ENCODE results near the gene ACBD4. TPM values are rescaled to one million over a fixed set of nuclear protein-coding genes. Genes with fewer than 3 reads are reported as not detected.

ACBD4 gene
- total and polyA plus RNA-seq, 2 of the 13 experiments (the other 11 are each of a cell fraction or from before 2014, with no cell fraction given) = 16.1 to 26.9 TPM

DNA sequence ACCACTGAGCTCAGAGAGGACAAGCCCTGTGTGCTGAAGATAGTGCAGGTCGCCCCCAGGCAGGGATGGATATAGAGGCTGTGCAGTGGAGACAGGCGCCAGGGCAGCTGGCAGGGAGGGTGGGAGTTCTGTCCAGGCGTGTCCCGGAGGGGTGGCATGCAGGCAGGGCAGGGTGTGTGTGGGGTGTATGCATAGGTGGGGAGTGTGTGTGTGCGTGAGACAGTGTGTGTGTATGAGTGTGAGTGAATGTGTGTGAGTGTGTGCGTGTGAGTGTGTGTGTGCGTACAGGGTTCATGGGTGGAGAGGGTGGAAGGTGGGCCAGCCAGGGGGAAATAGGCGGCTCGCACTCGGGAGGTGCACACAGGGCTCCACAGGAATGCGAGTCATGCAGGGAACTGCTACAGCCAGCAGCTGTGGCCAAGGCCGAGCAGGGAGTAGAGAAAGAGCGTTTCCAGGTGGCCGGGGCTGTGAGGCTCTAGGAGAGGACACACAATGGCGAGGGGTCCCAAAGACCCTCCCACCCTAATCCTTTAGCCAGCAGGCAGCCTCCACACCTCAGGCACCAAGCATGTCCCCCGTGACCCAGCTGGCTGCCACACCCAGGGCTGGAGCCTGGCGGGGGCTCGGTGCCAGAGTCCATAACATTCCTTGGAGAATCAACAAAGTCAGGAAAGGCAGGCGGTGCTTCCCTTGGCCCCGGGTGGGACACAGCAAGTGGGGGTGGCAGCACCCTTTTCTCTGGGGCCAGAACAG, 7.8 kb upstream of the ACBD4 start (continued):
- TF ChIP-seq, protein P1, sequence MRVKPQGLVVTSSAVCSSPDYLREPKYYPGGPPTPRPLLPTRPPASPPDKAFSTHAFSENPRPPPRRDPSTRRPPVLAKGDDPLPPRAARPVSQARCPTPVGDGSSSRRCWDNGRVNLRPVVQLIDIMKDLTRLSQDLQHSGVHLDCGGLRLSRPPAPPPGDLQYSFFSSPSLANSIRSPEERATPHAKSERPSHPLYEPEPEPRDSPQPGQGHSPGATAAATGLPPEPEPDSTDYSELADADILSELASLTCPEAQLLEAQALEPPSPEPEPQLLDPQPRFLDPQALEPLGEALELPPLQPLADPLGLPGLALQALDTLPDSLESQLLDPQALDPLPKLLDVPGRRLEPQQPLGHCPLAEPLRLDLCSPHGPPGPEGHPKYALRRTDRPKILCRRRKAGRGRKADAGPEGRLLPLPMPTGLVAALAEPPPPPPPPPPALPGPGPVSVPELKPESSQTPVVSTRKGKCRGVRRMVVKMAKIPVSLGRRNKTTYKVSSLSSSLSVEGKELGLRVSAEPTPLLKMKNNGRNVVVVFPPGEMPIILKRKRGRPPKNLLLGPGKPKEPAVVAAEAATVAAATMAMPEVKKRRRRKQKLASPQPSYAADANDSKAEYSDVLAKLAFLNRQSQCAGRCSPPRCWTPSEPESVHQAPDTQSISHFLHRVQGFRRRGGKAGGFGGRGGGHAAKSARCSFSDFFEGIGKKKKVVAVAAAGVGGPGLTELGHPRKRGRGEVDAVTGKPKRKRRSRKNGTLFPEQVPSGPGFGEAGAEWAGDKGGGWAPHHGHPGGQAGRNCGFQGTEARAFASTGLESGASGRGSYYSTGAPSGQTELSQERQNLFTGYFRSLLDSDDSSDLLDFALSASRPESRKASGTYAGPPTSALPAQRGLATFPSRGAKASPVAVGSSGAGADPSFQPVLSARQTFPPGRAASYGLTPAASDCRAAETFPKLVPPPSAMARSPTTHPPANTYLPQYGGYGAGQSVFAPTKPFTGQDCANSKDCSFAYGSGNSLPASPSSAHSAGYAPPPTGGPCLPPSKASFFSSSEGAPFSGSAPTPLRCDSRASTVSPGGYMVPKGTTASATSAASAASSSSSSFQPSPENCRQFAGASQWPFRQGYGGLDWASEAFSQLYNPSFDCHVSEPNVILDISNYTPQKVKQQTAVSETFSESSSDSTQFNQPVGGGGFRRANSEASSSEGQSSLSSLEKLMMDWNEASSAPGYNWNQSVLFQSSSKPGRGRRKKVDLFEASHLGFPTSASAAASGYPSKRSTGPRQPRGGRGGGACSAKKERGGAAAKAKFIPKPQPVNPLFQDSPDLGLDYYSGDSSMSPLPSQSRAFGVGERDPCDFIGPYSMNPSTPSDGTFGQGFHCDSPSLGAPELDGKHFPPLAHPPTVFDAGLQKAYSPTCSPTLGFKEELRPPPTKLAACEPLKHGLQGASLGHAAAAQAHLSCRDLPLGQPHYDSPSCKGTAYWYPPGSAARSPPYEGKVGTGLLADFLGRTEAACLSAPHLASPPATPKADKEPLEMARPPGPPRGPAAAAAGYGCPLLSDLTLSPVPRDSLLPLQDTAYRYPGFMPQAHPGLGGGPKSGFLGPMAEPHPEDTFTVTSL (CRISPR knock-in tag; IDR thresholded peaks at IDR 0.05; ENCODE audit: borderline replicate concordance) = 0 out of 2 replicates have a peak, but pooled peaks have one; percentile 45
- TF ChIP-seq ARNT2 (CRISPR knock-in tag; IDR thresholded peaks at IDR 0.05; ENCODE audit: low read depth) (no peak), ZNF713 (CRISPR knock-in tag; IDR thresholded peaks at IDR 0.05) (no peak), SP140L (CRISPR knock-in tag; IDR thresholded peaks at IDR 0.05; ENCODE audit: borderline replicate concordance) (no peak), NPAS2 (CRISPR knock-in tag; IDR thresholded peaks at IDR 0.05; ENCODE audit: borderline replicate concordance) (no peak), ZNF570 (CRISPR knock-in tag; IDR thresholded peaks at IDR 0.05; ENCODE audit: borderline replicate concordance) (no peak), LBX2 (CRISPR knock-in tag; IDR thresholded peaks at IDR 0.05; ENCODE audit: borderline replicate concordance) (no peak), SRF (IDR thresholded peaks at IDR 0.05; ENCODE audit: low read depth, low read length) (no peak), RFX5 (IDR thresholded peaks at IDR 0.05; ENCODE audit: low read depth, low read length) (no peak), PCBP2 (optimal IDR thresholded peaks at IDR 0.05; ENCODE audit: low read depth, low read length, poor library complexity, severe bottlenecking) (no peak), ZFX (CRISPR knock-in tag; IDR thresholded peaks at IDR 0.05; ENCODE audit: low read depth) (no peak; the same call in 1 of the 2 replicates), PHF21A (CRISPR knock-in tag; IDR thresholded peaks at IDR 0.05) (peak; percentile 83), HNRNPH1 (optimal IDR thresholded peaks at IDR 0.05; ENCODE audit: low read depth, low read length) (no peak), SP4 (CRISPR knock-in tag; IDR thresholded peaks at IDR 0.05) (no peak)
- TF ChIP-seq, protein P2, sequence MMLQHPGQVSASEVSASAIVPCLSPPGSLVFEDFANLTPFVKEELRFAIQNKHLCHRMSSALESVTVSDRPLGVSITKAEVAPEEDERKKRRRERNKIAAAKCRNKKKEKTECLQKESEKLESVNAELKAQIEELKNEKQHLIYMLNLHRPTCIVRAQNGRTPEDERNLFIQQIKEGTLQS (CRISPR knock-in tag; IDR thresholded peaks at IDR 0.05) = no peak
- TF ChIP-seq, protein P3, sequence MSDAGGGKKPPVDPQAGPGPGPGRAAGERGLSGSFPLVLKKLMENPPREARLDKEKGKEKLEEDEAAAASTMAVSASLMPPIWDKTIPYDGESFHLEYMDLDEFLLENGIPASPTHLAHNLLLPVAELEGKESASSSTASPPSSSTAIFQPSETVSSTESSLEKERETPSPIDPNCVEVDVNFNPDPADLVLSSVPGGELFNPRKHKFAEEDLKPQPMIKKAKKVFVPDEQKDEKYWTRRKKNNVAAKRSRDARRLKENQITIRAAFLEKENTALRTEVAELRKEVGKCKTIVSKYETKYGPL (CRISPR knock-in tag; IDR thresholded peaks at IDR 0.05) = no peak
- TF ChIP-seq, protein P4, sequence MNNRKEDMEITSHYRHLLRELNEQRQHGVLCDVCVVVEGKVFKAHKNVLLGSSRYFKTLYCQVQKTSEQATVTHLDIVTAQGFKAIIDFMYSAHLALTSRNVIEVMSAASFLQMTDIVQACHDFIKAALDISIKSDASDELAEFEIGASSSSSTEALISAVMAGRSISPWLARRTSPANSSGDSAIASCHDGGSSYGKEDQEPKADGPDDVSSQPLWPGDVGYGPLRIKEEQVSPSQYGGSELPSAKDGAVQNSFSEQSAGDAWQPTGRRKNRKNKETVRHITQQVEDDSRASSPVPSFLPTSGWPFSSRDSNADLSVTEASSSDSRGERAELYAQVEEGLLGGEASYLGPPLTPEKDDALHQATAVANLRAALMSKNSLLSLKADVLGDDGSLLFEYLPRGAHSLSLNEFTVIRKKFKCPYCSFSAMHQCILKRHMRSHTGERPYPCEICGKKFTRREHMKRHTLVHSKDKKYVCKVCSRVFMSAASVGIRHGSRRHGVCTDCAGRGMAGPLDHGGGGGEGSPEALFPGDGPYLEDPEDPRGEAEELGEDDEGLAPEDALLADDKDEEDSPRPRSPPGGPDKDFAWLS (CRISPR knock-in tag; IDR thresholded peaks at IDR 0.05; ENCODE audit: borderline replicate concordance) = no peak
- TF ChIP-seq, protein P5, sequence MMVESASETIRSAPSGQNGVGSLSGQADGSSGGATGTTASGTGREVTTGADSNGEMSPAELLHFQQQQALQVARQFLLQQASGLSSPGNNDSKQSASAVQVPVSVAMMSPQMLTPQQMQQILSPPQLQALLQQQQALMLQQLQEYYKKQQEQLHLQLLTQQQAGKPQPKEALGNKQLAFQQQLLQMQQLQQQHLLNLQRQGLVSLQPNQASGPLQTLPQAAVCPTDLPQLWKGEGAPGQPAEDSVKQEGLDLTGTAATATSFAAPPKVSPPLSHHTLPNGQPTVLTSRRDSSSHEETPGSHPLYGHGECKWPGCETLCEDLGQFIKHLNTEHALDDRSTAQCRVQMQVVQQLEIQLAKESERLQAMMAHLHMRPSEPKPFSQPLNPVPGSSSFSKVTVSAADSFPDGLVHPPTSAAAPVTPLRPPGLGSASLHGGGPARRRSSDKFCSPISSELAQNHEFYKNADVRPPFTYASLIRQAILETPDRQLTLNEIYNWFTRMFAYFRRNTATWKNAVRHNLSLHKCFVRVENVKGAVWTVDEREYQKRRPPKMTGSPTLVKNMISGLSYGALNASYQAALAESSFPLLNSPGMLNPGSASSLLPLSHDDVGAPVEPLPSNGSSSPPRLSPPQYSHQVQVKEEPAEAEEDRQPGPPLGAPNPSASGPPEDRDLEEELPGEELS (CRISPR knock-in tag; IDR thresholded peaks at IDR 0.05) = peak; percentile 58
